NCI-H1694 (cell line): Measurements from ENCODE around the gene COX4I1.
"Not testable (repeated sequence)": the region's sequence is repeated elsewhere in the genome, so short reads cannot be mapped to it uniquely, and the experiment has no call there.

Source experiments
- DNase-seq: peaks from one replicate; lab custom pipeline; 2025; lab: John Stamatoyannopoulos, UW

Gene COX4I1

DNA sequence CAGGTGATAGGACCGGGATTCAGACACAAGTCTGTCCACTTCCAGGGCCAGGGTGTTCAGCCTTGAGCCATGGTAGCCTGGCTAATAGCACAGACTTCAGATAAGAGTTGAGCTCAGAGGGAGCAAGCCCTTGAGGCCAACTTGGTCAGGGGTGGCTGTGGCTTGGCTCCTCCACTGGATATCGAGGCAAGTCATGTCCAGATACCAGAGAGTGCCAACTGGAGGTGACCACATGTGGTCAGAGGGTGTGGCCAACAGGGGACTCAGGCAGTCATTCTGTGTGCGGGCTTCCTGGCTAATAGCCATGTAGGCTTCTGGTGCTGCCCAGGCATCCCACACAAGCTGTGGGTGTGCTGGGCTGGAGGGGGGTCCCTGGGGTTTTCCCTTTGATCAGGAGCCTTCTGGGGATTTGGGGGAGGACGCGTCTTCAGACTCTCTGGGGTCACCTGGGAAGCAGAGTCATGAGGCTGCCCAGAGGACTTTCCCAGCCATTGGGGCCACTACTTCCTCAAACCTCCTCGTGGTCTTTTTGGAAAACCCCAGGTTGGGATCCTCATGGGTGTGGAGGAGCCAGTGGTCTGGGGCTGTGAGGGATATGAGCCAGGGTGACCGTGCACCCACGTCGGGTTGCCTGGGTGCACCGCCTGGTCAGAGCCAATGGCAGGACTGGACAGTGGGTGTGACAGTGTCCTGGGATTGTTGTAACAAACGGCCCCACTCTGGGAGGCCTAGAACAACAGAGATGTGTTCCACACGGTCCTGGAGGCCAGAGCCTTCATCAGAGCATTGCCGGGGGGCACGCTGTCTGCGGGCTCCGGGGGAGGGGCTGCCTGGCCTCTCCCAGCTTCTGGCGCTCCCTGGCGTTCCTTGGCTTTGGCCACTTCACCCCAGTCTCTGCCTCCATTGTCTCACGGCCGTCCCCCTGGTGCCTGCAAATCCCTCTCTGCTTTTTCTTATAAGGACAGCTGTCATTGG, 25.0 kb downstream of the COX4I1 start:
- no peak for DNase-seq

GRCh38 chr16:85825326-85825725, 25.8 kb downstream of the COX4I1 start:
- DNase-seq = no peak

- no peak for DNase-seq
These were observed 27.3 kb downstream of the COX4I1 start for GRCh38 chr16:85826686-85827247.

GRCh38 chr16:85828166-85828565, 28.7 kb downstream of the COX4I1 start:
- no peak for DNase-seq

DNA sequence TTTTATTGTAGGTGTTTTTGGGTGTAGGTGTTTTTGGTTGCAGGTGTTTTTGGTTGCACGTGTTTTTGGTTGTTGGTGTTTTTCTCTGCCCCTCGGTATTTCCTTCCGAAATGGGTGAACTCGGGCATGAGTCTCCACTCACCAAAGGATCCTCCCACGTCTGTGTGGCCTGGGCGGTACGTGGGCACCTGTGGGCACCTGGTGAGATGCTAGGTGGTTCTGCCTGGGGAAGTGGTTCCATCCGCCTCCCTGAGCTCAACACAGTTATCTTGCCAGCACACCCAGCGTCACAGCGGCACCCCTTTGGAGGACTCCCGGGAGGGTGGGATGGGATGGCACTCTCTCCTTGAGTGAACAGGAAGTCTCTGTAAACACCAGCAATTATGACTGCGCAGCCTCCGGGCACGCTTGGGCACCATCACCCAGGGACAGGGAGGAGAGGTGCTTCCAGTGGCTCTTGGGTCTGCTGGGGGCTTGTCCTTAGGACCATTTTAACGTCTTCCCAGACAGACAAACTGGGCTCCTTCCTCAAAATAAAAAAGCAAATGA, 29.8 kb downstream of the COX4I1 start:
- no peak for DNase-seq

GRCh38 chr16:85829751-85830445, 30.4 kb downstream of the COX4I1 start:
- DNase-seq = no peak

DNA sequence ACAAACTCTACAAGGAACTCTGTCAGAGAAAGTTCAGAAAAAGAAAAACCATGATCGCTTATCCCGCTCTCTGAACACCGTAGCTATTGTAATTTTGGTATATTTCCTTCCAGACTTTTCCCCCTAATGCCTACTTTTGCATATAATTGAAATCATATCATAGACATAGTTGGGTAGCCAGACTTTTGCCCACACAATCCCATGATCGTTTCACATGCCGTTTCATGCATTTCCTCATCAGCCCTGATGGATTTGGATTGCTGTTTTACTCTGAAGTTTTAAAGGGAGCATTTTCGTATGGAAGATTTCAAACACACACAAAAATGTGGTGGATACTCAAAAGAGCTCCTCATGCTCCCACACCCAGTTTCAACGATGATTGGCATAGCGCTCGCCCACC, 31.3 kb downstream of the COX4I1 start:
- DNase-seq = no peak

- DNase-seq = no peak
These were observed 33.2 kb downstream of the COX4I1 start for GRCh38 chr16:85832570-85833218.

GRCh38 chr16:85833219-85833920, 33.9 kb downstream of the COX4I1 start:
- DNase-seq = no peak

GRCh38 chr16:85834741-85835140, 35.2 kb downstream of the COX4I1 start:
- no peak for DNase-seq

DNA sequence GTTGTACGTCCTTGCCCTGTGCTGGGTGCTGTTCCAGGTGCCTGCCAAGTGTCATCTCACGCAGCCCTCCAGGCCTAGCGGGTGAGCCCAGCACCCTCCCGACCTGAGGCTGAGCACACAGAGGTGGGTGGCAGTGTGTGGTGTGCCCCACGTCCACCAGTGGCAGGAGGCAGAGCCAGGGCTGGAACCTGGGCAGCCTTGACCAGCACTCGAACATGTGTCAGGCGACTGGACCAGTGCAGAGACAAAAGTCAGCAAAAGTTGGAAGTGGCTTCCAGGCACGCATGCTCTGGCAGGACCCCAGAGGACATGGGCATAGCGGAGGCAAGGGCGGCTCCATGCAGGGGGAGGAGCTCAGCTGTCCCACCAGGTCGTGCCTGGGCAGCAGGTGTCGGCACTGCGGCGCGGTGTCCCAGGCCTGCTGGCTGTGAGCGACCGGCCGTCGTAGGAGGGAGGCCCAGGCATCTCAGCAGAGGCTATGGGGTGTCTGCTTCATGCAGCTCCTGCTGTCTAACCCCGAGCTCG, 35.8 kb downstream of the COX4I1 start:
- DNase-seq = no peak

GRCh38 chr16:85835956-85836705, 36.6 kb downstream of the COX4I1 start:
- DNase-seq = no peak

DNA sequence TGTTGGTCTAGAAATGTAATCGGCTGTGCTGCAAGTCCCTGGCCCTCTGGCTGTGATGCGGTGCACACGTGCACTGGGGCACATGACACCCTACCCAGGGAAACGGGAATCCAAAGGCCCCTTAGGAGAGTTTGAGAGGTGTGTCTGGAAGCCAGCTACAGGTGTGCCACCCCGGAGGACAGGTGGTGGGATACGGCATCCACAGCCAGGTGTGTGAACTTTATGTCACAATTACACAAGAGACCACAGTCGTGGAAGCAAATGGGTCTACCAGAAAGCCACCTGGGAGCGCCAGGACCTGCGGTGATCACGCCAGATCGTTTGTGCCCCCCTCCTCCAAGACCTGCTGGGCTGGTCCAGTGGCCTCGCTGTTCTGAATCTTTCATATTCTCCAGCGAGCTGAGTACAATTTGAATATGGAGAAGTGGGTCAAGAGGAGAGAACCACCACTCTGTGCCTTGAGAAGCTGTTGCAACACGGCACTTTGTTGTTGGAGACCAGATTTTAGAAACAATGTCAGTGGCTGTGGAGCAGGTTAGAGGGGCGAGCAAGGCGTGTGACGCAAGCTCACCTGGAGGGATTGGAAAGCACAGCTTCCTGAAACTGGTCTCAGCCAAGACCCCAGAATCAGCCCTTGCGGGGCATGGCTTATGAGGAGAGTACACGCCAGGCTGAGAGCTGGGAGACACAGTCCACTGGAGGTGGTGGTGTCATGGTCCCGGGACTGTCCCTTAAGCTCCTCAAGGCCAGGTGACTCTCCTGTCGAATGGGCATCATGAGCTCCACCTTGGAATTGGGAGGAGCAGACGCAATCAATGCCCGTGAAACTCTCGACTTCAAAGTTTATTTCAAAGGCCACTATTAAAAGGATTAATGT, 37.4 kb downstream of the COX4I1 start:
- DNase-seq = no peak

DNA sequence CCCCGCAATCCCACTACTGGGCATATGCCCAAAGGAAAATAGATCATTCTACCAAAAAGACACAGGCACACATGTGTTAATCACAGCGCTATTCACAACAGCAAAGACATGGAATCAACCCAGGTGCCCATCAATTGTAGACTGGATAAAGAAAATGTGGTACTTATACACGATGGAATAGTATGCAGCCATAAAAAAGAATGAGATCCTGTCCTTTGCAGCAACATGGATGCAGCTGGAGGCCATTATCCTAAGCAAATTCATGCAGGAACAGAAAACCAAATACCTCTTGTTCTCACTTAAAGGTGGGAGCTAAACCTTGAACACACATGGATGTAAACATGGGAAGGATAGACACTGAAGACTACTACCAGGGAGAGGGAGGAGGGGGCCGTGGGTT, 38.2 kb downstream of the COX4I1 start:
- not testable (repeated sequence) for DNase-seq

DNA sequence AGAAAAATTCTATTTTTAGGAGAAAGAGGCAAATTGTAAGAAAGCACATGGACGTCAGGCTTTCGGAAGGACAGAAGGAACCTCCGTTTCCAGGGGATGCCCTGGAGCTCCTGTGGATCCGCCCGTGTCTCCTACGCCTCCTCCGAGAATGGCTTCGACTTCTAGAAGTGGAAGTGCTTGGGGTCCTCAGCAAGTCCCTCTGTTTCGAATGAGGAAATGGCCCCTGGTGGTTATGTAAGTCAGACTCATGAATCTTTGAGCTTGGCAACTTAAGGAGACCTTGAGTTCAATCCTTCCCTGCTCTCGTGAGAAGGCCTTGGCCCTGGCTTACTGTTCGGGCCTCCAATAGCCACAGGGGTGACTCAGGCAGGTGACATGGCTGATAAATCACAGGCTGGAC, 38.9 kb downstream of the COX4I1 start:
- no peak for DNase-seq

DNA sequence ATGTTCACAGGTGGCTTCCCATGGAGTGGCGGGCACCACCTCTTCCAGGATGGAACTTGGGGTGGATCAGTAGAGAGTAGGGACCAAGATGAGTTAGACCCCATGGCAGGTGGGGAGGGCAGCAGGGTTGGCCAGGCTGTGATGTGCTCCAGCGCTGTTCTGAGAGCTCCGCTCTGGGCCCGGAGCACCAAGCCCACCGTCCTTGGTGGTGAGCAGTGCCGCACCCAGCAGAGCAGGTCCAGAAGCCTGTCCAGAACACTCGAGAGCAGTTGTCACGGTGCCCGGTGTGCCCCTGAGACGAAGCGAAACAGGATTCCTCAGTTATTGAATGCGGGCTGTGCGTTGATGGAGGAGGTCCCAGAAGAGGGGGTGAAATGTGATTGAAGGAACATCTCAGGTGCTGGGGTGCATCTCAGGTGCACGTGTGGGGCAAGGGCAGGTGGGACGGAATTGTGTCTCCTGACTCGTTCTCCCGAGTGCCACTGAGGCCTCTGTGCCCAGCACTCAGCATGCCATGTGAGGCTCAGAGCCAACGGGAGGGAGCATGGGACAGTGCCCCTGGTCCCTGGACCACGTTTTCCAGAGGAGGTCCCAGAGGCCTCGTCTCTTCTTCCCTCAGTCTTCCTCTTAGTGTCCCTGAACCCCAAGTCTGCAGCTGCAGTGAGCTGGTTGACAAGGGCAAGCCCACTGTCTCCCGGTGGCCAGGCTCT, 39.5 kb downstream of the COX4I1 start:
- no peak for DNase-seq

GRCh38 chr16:85839681-85840240, 40.3 kb downstream of the COX4I1 start:
- DNase-seq = no peak

- DNase-seq = no peak
These were observed 40.9 kb downstream of the COX4I1 start for GRCh38 chr16:85840395-85840794.
